ENCODE data around the gene WNK1.

WNK1 gene

GRCh38 chr12:857611-858010 lies 105.2 kb downstream of the WNK1 start:
- in situ Hi-C loops (cut with HindIII; ENCODE audit: low sequenced_read_pairs): loop anchor here (5.0 kb wide), 1 partner anchor 70 kb away; no protein-coding TSS in a partner anchor
- DNase-seq (ENCODE audit: low read depth): no peak
- TF ChIP-seq CTCF (IDR thresholded peaks at IDR 0.05; ENCODE audit: low read depth, low read length, missing control alignments): no peak
- H3K4me3 ChIP-seq (ENCODE audit: low read depth, low read length): no peak overlapping the region

DNA sequence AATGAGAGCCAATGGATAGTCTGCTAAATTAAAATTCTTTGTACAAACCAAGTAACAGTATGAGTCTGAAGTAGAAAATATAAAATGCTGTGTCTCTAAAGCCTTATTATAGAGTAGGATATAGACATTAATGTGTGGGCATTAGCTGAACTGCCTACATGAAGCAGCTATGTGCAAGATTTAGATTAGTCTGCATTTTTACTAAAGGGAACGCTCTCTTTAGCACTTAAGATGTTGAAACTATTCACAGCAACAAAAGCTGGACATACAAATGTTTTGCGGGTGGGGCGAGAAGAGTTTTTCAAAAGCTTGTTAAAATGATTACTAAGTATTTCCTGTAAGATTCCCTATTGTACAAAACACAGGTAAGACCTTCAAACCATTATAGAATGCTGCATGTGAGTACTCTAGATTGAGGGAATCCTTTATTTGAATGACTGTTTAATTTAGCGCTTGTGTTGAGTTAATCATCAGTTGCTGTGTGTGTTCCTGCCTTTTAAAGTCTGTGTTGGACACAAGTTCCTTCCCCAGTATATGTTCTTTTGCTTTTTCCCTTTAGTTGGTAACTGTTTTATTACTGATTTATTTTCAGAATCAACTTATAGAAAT lies 110.0 kb downstream of the WNK1 start:
- no peak for DNase-seq (ENCODE audit: low read depth)
- in situ Hi-C loops (cut with HindIII; ENCODE audit: low sequenced_read_pairs): no loop called here
- no peak overlapping the region for H3K4me3 ChIP-seq (ENCODE audit: low read depth, low read length)
- TF ChIP-seq CTCF (IDR thresholded peaks at IDR 0.05; ENCODE audit: low read depth, low read length, missing control alignments): no peak

DNA sequence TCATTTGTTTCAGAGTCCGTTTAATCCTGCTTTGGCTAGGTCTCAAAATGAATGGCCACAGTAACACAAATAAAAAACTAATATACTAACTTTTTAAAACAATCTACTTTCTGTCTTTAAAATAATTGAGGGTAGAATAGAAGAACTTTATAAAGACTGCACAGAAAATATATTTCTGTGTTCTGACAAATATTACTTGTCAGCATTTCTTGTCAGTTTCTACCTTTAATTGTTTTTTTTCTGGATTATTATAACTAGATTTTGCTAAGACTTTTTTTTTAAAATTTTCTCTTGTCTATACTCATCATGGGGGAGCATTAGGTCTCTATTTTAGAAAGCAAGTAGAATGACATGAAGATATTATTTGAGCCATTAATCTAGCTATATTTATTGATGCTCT lies 110.9 kb downstream of the WNK1 start:
- no peak for TF ChIP-seq CTCF (IDR thresholded peaks at IDR 0.05; ENCODE audit: low read depth, low read length, missing control alignments)
- no peak overlapping the region for H3K4me3 ChIP-seq (ENCODE audit: low read depth, low read length)
- in situ Hi-C loops (cut with HindIII; ENCODE audit: low sequenced_read_pairs): no loop called here
- no peak for DNase-seq (ENCODE audit: low read depth)

GRCh38 chr12:865614-866013 lies 113.2 kb downstream of the WNK1 start:
- TF ChIP-seq CTCF (IDR thresholded peaks at IDR 0.05; ENCODE audit: low read depth, low read length, missing control alignments): no peak
- no peak for DNase-seq (ENCODE audit: low read depth)
- no peak overlapping the region for H3K4me3 ChIP-seq (ENCODE audit: low read depth, low read length)
- in situ Hi-C loops (cut with HindIII; ENCODE audit: low sequenced_read_pairs): no loop called here

- in situ Hi-C loops (cut with HindIII; ENCODE audit: low sequenced_read_pairs): no loop called here
These were observed 115.5 kb downstream of the WNK1 start for GRCh38 chr12:867905-868304.

GRCh38 chr12:868722-869121 lies 116.3 kb downstream of the WNK1 start:
- in situ Hi-C loops (cut with HindIII; ENCODE audit: low sequenced_read_pairs): no loop called here
- TF ChIP-seq CTCF (IDR thresholded peaks at IDR 0.05; ENCODE audit: low read depth, low read length, missing control alignments): peak; percentile 15
- H3K4me3 ChIP-seq (ENCODE audit: low read depth, low read length): no peak overlapping the region
- no peak for DNase-seq (ENCODE audit: low read depth)

More at GRCh38 chr12:867905-868304, 115.5 kb downstream of the WNK1 start:
- H3K4me3 ChIP-seq (ENCODE audit: low read depth, low read length): no peak overlapping the region
- DNase-seq (ENCODE audit: low read depth): no peak
- no peak for TF ChIP-seq CTCF (IDR thresholded peaks at IDR 0.05; ENCODE audit: low read depth, low read length, missing control alignments)

All from astrocyte of the cerebellum (primary cell).